ENCODE measurements around the gene ADGRA1. TPM values are rescaled to one million over a fixed set of nuclear protein-coding genes. Genes with fewer than 3 reads are reported as not detected.

The ADGRA1 gene
- total RNA-seq, 2 donors from 2014 or later = not detected

- H3K9me3 Mint-ChIP-seq = no peaks in the 10 kb centered on the region
- DNase-seq = no peak
- no peak overlapping the region for H3K4me3 Mint-ChIP-seq
- no peak for ATAC-seq (replicated peaks in 1 of 2)
- H3K27me3 Mint-ChIP-seq (ENCODE audit: low read depth) = peaks cover 10% of the 10 kb centered on the region
- H3K36me3 Mint-ChIP-seq (ENCODE audit: insufficient read depth in 2 of 2) = no peaks in the 10 kb centered on the region
- no peak overlapping the region for H3K27ac Mint-ChIP-seq
- no peaks in the 10 kb centered on the region for H3K4me1 Mint-ChIP-seq (ENCODE audit: low read depth)
Measured at GRCh38 chr10:133162910-133163856, 75.5 kb downstream of the ADGRA1 start.

- Mint-ChIP-seq H3K4me3 (no peak overlapping the region), H3K36me3 (ENCODE audit: insufficient read depth in 2 of 2) (no peaks in the 10 kb centered on the region), H3K27me3 (ENCODE audit: low read depth) (peaks cover 10% of the 10 kb centered on the region), H3K4me1 (ENCODE audit: low read depth) (no peaks in the 10 kb centered on the region), H3K27ac (no peak overlapping the region), H3K9me3 (no peaks in the 10 kb centered on the region)
- DNase-seq (no peak), ATAC-seq (replicated peaks in 1 of 2) (no peak)
Measured at GRCh38 chr10:133163889-133164815, 76.4 kb downstream of the ADGRA1 start.

- Mint-ChIP-seq H3K4me3 (no peak overlapping the region), H3K36me3 (ENCODE audit: insufficient read depth in 2 of 2) (no peaks in the 10 kb centered on the region), H3K27ac (no peak overlapping the region), H3K4me1 (ENCODE audit: low read depth) (no peaks in the 10 kb centered on the region), H3K9me3 (no peaks in the 10 kb centered on the region), H3K27me3 (ENCODE audit: low read depth) (peaks cover 10% of the 10 kb centered on the region)
- no peak for ATAC-seq (replicated peaks in 1 of 2)
- no peak for DNase-seq
Measured at GRCh38 chr10:133164816-133165555, 77.3 kb downstream of the ADGRA1 start.

- Mint-ChIP-seq H3K36me3 (ENCODE audit: insufficient read depth in 2 of 2) (no peaks in the 10 kb centered on the region), H3K27me3 (ENCODE audit: low read depth) (peaks cover 10% of the 10 kb centered on the region), H3K27ac (no peak overlapping the region), H3K4me3 (no peak overlapping the region), H3K4me1 (ENCODE audit: low read depth) (no peaks in the 10 kb centered on the region), H3K9me3 (no peaks in the 10 kb centered on the region)
- ATAC-seq (replicated peaks in 1 of 2) (no peak), DNase-seq (no peak)
Measured at GRCh38 chr10:133165556-133166503, 78.1 kb downstream of the ADGRA1 start.

- no peak for ATAC-seq (replicated peaks in 1 of 2)
- Mint-ChIP-seq H3K36me3 (ENCODE audit: insufficient read depth in 2 of 2) (no peaks in the 10 kb centered on the region), H3K27me3 (ENCODE audit: low read depth) (peaks cover 10% of the 10 kb centered on the region), H3K27ac (no peak overlapping the region), H3K4me1 (ENCODE audit: low read depth) (no peaks in the 10 kb centered on the region), H3K9me3 (no peaks in the 10 kb centered on the region), H3K4me3 (no peak overlapping the region)
- no peak for DNase-seq
Measured at GRCh38 chr10:133166504-133166827, 78.7 kb downstream of the ADGRA1 start.

GRCh38 chr10:133166828-133167692 lies 79.3 kb downstream of the ADGRA1 start:
- H3K36me3 Mint-ChIP-seq (ENCODE audit: insufficient read depth in 2 of 2) = no peaks in the 10 kb centered on the region

GRCh38 chr10:133167693-133168616 lies 80.2 kb downstream of the ADGRA1 start:
- no peak overlapping the region for H3K4me3 Mint-ChIP-seq
- H3K36me3 Mint-ChIP-seq (ENCODE audit: insufficient read depth in 2 of 2) = no peaks in the 10 kb centered on the region
- H3K4me1 Mint-ChIP-seq (ENCODE audit: low read depth) = no peaks in the 10 kb centered on the region
- no peak for ATAC-seq (replicated peaks in 1 of 2)
- H3K9me3 Mint-ChIP-seq = no peaks in the 10 kb centered on the region
- H3K27me3 Mint-ChIP-seq (ENCODE audit: low read depth) = peaks cover 5% of the 10 kb centered on the region
- DNase-seq = no peak
- no peak overlapping the region for H3K27ac Mint-ChIP-seq

More at GRCh38 chr10:133166828-133167692, 79.3 kb downstream of the ADGRA1 start:
- Mint-ChIP-seq H3K27ac (no peak overlapping the region), H3K4me3 (no peak overlapping the region), H3K27me3 (ENCODE audit: low read depth) (peaks cover 10% of the 10 kb centered on the region), H3K4me1 (ENCODE audit: low read depth) (no peaks in the 10 kb centered on the region), H3K9me3 (no peaks in the 10 kb centered on the region)
- DNase-seq = no peak
- ATAC-seq (replicated peaks in 1 of 2) = no peak

GRCh38 chr10:133168617-133169031 lies 80.9 kb downstream of the ADGRA1 start:
- Mint-ChIP-seq H3K4me1 (ENCODE audit: low read depth) (no peaks in the 10 kb centered on the region), H3K36me3 (ENCODE audit: insufficient read depth in 2 of 2) (no peaks in the 10 kb centered on the region), H3K4me3 (no peak overlapping the region), H3K9me3 (no peaks in the 10 kb centered on the region), H3K27me3 (ENCODE audit: low read depth) (peaks cover 8% of the 10 kb centered on the region), H3K27ac (no peak overlapping the region)
- DNase-seq (no peak), ATAC-seq (replicated peaks in 1 of 2) (no peak)

- Mint-ChIP-seq H3K4me1 (ENCODE audit: low read depth) (no peaks in the 10 kb centered on the region), H3K4me3 (no peak overlapping the region), H3K36me3 (ENCODE audit: insufficient read depth in 2 of 2) (no peaks in the 10 kb centered on the region), H3K27ac (no peak overlapping the region), H3K9me3 (peaks cover under 1% of the 10 kb centered on the region in 2 donors), H3K27me3 (ENCODE audit: low read depth) (peaks cover 14% of the 10 kb centered on the region)
- DNase-seq = no peak
- ATAC-seq (replicated peaks in 1 of 2) = no peak
Measured at GRCh38 chr10:133169173-133169947, 81.6 kb downstream of the ADGRA1 start.

- DNase-seq = no peak
- no peaks in the 10 kb centered on the region for H3K4me1 Mint-ChIP-seq (ENCODE audit: low read depth)
- H3K36me3 Mint-ChIP-seq (ENCODE audit: insufficient read depth in 2 of 2) = peaks cover 0 to 2% of the 10 kb centered on the region in 2 donors
- ATAC-seq (replicated peaks in 1 of 2) = no peak
- peaks cover 4 to 5% of the 10 kb centered on the region in 2 donors for H3K9me3 Mint-ChIP-seq
- no peak overlapping the region for H3K27ac Mint-ChIP-seq
- H3K27me3 Mint-ChIP-seq (ENCODE audit: low read depth) = peaks cover 19% of the 10 kb centered on the region
- H3K4me3 Mint-ChIP-seq = no peak overlapping the region
Measured at GRCh38 chr10:133170092-133170491, 82.4 kb downstream of the ADGRA1 start.

Measured in activated T-cell treated with anti-CD3 and anti-CD28 coated beads, Interleukin-2, amount 50 U/mL, for 72 hours (primary cell).